ENCODE data around the gene LPCAT3.
"Not testable (repeated sequence)": the region's sequence is repeated elsewhere in the genome, so short reads cannot be mapped to it uniquely, and the experiment has no call there.

LPCAT3 gene, protein sequence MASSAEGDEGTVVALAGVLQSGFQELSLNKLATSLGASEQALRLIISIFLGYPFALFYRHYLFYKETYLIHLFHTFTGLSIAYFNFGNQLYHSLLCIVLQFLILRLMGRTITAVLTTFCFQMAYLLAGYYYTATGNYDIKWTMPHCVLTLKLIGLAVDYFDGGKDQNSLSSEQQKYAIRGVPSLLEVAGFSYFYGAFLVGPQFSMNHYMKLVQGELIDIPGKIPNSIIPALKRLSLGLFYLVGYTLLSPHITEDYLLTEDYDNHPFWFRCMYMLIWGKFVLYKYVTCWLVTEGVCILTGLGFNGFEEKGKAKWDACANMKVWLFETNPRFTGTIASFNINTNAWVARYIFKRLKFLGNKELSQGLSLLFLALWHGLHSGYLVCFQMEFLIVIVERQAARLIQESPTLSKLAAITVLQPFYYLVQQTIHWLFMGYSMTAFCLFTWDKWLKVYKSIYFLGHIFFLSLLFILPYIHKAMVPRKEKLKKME

DNA sequence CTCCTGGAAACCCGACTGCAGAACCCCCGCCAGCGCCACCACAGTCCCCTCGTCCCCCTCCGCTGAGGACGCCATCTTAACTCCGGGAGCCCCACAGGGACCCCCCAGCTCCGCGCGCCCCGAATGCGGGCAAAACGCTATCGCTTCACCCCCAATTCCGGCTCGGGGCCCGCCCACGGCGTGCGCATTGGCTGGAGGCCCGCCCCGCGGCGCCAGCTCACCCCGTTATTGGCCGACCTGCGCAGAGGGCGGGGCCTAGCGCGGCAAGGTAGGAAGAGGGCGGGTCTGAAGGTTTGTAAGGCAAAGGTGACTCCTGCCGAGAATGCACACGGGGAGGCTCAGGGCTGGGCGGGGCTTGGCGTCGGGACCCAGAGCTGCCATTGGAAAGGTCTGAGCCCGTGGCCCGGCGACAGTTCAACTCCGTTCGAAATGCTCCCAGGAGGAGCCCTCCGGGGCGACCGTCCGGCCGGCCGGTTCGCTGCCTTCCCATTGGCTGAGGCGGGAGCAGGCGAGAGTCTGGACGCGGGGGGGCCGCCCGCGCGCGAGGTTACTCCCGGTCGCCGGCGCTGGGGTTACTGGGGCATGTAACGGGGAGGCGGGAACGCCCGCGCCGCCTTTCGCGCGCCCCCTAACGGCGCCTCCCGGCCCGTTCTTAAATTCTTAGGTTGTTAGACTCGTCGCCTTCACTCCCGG lies at the start of gene LPCAT3:
Gene LPCAT3 (minus strand): TSS at position 127 of the 693 bp plus-strand sequence. CDS start 52 bp downstream, at position 75.
- DNase-seq: peak; percentile 97

DNA sequence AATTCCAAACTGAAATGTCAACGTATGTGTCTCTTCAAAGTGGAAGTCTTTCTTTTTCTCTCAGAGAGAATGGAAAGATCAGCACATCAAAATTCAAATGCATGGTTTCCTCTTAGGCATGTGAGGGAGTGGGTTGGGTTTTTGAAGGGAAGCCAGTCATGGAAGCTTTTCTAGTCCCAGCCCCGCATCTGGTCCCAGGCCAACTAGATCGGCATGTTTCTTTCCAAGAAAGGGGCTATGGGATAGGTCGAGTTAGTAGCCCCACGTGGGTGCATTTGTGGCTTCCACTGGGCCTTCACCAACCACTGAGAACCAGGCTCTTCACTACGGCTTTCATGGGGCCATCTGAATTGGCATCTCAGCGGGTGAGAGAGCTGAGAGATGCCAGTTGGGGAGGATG lies 48.8 kb upstream of the LPCAT3 start:
- no peak for DNase-seq

GRCh38 chr12:7066596-7066995 lies 48.3 kb upstream of the LPCAT3 start:
- no peak for DNase-seq

DNA sequence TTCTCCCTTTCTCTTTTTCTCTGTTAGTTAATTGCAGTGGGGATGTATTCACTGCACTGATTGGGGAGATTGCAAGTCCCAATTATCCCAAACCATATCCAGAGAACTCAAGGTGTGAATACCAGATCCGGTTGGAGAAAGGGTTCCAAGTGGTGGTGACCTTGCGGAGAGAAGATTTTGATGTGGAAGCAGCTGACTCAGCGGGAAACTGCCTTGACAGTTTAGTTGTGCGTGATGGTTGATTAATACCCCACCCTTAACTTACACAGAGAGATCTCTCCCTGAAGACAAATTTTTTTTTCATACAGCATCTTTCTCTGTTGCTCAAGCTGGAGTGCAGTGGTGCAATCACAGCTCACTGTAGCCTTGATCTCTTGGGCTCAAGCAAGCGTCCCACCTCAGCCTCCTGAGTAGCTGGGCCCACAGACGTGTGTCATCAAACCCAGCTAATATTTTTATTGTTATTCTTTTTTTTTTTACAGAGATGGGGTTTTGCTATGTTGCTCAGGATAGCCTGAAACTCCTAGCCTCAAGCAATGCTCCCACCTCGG lies 46.9 kb upstream of the LPCAT3 start:
- DNase-seq: no peak

- DNase-seq: no peak
These were observed 46.2 kb upstream of the LPCAT3 start for GRCh38 chr12:7064516-7064915.

GRCh38 chr12:7061596-7061995 lies 43.3 kb upstream of the LPCAT3 start:
- no peak for DNase-seq

- DNase-seq: no peak
These were observed 42.9 kb upstream of the LPCAT3 start for GRCh38 chr12:7061138-7061537.

- DNase-seq: peak; percentile 5
These were observed 42.2 kb upstream of the LPCAT3 start, which contains the start of gene C1S for GRCh38 chr12:7060353-7060954. Gene C1S (plus strand): TSS chr12:7060718. CDS start chr12:7061913, 1,195 bp downstream.

DNA sequence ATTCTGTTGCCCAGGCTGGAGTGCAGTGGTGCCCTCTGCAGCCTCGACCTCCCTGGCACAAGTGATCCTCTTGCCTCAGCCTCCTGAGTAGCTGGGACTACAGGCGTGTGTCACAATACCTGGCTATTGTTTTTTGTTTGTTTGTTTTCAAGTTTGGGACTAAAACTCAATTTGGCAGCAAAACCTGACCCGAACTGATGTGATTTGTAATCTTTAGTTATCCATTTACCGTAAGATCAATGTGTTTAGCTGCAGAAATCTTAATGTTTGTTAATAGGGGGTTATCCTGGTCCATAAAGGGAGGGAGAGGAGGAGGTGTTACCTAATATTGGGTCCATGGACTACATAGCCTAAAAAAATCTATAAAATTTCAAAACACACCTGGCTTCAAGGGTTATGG lies 41.5 kb upstream of the LPCAT3 start:
- no peak for DNase-seq

DNA sequence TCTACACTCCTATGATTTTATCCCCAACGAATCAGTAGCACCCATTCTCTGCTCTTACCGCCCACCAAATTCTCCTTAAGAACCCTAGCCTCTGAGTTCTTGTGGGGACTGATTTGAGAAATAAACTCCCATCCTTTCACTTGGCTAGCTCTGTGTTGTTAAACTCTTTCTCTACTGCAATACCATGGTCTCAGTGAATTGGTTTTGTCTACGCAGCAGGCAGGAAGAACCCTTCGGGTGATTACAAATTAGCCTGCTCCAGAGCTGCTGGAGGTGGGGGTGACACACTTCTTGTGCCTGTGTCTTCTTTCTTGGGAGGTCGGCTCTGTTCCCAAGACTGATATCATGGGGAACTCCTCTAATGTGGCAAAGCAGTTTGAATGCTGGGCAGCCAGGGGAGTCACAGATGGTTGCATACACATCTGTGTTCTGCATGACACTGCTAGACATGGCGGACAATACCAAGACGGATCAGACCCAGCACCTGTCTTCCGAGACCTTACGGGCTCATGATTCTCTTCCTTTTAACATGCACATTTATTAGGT lies 40.6 kb upstream of the LPCAT3 start:
- DNase-seq: no peak

GRCh38 chr12:7058163-7058845 lies 40.0 kb upstream of the LPCAT3 start:
- no peak for DNase-seq

- not testable (repeated sequence) for DNase-seq
These were observed 37.5 kb upstream of the LPCAT3 start for GRCh38 chr12:7055736-7056135.

GRCh38 chr12:7054925-7055324 lies 36.6 kb upstream of the LPCAT3 start:
- DNase-seq: no peak

GRCh38 chr12:7049973-7050372 lies 31.7 kb upstream of the LPCAT3 start:
- DNase-seq: not testable (repeated sequence)

- DNase-seq: not testable (repeated sequence)
These were observed 31.2 kb upstream of the LPCAT3 start for GRCh38 chr12:7049445-7049951.

DNA sequence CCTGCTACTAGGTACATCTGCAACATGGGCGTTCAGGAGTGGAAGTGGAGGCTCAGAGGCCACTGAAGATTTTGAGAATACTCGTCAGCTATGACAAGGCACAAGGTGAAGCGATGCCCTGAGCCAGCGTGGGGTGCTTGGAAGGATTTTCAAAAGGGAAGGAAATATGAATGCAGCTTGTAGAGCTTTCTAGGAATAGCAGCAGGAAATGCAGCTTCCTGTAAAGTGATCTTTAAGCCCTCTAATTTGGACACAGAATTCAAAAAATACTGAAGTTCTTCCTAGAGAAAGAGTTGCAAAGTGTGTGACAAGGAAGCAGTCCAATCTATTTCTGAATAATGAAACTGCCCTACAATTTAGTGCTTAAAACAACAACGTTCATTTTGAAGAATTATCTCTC lies 29.0 kb upstream of the LPCAT3 start:
- DNase-seq: no peak

- no peak for DNase-seq
These were observed 28.3 kb upstream of the LPCAT3 start for GRCh38 chr12:7046383-7047105.

- no peak for DNase-seq
These were observed 27.6 kb upstream of the LPCAT3 start for GRCh38 chr12:7045913-7046312.

- peak; percentile 7 for DNase-seq
These were observed 24.6 kb upstream of the LPCAT3 start for GRCh38 chr12:7042842-7043241.

- DNase-seq: no peak
These were observed 21.1 kb upstream of the LPCAT3 start for GRCh38 chr12:7039403-7039802.

- DNase-seq: no peak
These were observed 20.3 kb upstream of the LPCAT3 start for GRCh38 chr12:7038591-7038990.
